ENCODE results near the gene FGF14. TPM values are rescaled to one million over a fixed set of nuclear protein-coding genes. Genes with fewer than 3 reads are reported as not detected.

FGF14 gene
- total RNA-seq, 2 experiments from 2014 or later = not detected

DNA sequence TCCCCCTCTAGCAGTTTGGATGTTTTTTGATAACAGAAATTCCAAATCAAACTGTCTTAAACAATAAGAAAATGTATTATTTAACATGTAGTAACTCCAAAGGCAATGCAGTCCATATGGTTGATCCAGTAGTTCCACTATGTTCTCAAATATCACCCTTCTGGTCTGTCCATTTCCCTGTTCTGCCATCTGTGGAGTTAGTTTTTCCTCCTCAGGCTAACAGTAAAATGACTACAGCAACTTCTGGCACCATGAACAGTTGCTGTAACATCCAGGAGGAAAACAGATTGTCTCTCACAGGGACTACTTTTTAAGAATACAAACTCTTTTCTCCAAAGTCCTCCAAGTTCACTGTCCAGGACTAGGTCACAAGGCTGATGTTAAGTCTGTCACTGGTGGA lies 455.4 kb downstream of the FGF14 start:
- H3K4me1 Mint-ChIP-seq = no peaks in the 10 kb centered on the region

DNA sequence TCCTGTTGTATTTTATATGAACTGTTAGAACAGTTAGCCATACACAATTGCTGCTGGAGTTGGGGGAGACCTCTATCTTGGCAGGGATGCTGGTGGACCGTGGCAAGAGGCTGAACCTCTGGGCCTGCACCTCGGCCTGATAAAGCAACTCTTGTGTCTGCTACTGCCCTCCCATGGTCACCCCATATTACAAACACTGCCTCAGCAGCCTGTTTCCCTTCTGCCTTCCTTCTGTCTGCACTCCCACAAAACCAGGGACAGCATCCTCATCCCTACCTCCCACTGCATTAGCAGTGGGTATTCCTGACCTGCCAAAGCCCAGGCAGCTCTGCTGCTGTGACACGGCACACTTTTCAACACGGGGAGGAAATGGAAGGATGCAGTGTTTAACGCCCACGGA lies 456.4 kb downstream of the FGF14 start:
- H3K36me3 Mint-ChIP-seq = no peaks in the 10 kb centered on the region
- H3K27me3 Mint-ChIP-seq = no peaks in the 10 kb centered on the region
- H3K9me3 Mint-ChIP-seq = no peaks in the 10 kb centered on the region
- H3K4me1 Mint-ChIP-seq = no peaks in the 10 kb centered on the region
- DNase-seq = no peak
- no peak overlapping the region for H3K27ac Mint-ChIP-seq
- no peak overlapping the region for H3K4me3 Mint-ChIP-seq

More for the DNA sequence above, 455.4 kb downstream of the FGF14 start:
- Mint-ChIP-seq H3K36me3 (no peaks in the 10 kb centered on the region), H3K9me3 (no peaks in the 10 kb centered on the region), H3K4me3 (no peak overlapping the region), H3K27ac (no peak overlapping the region), H3K27me3 (no peaks in the 10 kb centered on the region)
- no peak for DNase-seq

DNA sequence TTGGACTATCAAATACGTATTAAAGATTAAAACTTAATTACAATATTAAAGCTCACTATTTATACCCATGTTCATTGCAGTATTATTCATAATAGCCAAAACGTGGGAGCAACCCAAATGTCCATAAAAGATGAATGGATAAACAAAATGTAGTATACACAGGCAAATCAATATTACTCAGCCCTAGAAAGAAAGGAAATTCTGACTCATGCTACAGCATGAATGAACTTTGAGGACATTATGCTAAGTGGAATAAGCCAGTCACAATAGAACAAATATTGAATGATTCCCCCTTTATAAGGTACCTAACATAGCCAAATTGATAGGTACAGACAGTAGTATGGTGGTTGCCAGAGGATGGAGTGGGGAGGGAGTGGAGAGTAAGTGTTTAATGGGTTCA lies 457.3 kb downstream of the FGF14 start:
- no peaks in the 10 kb centered on the region for H3K9me3 Mint-ChIP-seq
- no peak for DNase-seq
- no peaks in the 10 kb centered on the region for H3K36me3 Mint-ChIP-seq
- H3K27ac Mint-ChIP-seq = no peak overlapping the region
- no peaks in the 10 kb centered on the region for H3K4me1 Mint-ChIP-seq
- H3K4me3 Mint-ChIP-seq = no peak overlapping the region
- H3K27me3 Mint-ChIP-seq = no peaks in the 10 kb centered on the region

DNA sequence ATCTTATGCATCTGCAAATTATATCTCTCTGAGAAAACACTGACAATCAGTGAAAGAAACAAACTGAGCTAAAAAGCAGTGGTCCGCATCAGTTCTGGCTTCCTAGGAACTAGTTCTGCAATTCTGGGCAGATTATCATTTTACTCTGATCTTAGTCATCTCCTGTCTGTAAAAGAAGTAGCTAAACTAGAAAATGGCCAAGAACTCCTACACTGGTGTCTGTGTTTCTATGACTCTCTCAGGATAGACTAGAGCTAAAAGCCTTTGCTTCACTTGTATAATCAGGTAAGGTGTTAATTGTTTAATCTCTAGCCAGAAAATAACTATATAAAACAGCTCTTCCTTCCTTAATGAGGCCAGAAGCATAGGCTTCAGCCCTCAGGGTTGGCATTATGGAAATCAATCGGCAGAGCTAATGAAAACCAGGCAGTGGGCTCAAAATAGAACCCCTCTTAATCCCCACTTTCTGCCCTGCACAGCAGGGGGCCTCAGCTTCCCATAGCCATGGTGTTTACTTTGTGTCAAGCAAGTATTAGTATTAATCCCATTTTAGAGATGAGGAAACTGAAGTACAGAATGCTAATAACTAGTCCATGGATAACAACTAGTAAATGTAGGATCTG lies 459.2 kb downstream of the FGF14 start:
- H3K9me3 Mint-ChIP-seq = no peaks in the 10 kb centered on the region
- no peak overlapping the region for H3K27ac Mint-ChIP-seq
- no peaks in the 10 kb centered on the region for H3K4me1 Mint-ChIP-seq
- H3K36me3 Mint-ChIP-seq = no peaks in the 10 kb centered on the region
- H3K4me3 Mint-ChIP-seq = no peak overlapping the region
- DNase-seq = no peak
- peaks cover 11% of the 10 kb centered on the region for H3K27me3 Mint-ChIP-seq

DNA sequence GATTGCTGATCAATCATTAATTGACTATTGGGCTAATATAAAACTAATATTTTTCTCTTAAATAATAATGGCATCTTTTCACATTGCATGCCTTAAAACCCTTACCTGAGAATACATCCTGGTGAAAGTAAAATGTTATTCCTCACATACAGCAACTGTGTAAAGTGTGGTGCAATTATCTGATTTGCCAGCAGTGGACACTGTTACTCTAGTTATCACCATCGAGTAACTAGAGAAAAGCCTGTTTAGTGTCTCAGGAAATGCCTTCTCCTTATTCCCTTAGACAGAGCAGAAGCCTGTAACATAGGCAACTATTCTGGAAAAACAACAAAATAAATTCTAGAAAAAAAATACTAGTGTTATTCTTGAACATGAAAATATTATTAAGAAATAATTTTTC lies 459.8 kb downstream of the FGF14 start:
- Mint-ChIP-seq H3K4me3 (no peak overlapping the region), H3K4me1 (no peaks in the 10 kb centered on the region), H3K27me3 (peaks cover 11% of the 10 kb centered on the region), H3K27ac (no peak overlapping the region), H3K36me3 (no peaks in the 10 kb centered on the region), H3K9me3 (no peaks in the 10 kb centered on the region)
- no peak for DNase-seq

DNA sequence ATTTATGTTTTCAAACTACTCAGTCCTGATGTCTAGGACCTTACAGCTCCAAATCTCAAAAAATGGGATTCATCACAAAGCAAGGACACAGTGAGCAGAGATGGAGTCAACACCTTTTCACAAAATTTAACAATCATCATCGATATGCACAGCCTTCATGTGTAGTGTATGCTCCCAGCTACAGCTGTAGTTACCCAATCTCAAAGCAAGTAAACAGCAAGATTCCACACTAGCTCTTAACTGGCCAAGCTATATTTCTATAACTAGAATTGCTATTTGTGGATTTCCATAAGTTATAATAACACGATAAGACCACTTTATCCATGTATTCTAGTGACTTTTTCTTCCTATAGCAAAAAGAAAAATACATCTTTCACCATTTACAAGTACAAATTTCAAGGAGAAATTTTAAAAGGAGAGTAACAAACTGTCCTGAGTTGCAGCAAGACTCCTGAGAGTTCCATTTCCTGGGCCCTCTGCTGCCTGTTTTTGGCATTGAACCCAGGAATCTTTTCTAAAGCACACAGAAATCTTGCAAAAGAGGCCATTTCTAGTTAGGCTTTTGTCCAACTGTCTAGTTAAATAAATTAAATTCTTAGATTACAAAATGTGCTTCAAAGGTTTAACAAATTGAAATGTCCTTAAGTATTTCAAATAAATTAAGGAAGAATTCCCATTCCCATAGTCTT lies 460.6 kb downstream of the FGF14 start:
- no peaks in the 10 kb centered on the region for H3K4me1 Mint-ChIP-seq
- H3K27me3 Mint-ChIP-seq = peaks cover 11% of the 10 kb centered on the region
- no peak for DNase-seq

DNA sequence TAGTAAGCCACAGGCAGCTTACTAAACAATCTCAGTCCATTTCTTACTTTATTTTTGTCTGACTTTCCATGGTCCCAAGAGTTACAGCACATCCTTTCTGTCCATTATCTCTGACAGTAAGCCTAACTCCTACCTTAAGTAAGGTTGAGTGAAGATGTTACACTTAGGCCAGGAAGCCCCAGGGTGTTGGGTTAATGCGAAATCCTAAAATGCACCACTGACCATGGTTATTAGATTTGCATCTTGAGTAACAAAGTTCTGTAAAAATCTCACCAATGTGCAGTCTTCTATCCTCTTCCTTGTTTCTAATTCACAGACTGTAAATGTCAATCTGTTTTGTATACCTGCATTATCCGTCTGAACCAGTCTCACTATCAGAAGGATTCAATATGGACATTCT lies 462.5 kb downstream of the FGF14 start:
- Mint-ChIP-seq H3K9me3 (no peaks in the 10 kb centered on the region), H3K27me3 (peaks cover 11% of the 10 kb centered on the region), H3K4me1 (no peaks in the 10 kb centered on the region), H3K36me3 (no peaks in the 10 kb centered on the region), H3K27ac (no peak overlapping the region), H3K4me3 (no peak overlapping the region)
- no peak for DNase-seq

More for the DNA sequence above, 460.6 kb downstream of the FGF14 start:
- H3K9me3 Mint-ChIP-seq = no peaks in the 10 kb centered on the region
- H3K36me3 Mint-ChIP-seq = no peaks in the 10 kb centered on the region
- H3K27ac Mint-ChIP-seq = no peak overlapping the region
- H3K4me3 Mint-ChIP-seq = no peak overlapping the region

DNA sequence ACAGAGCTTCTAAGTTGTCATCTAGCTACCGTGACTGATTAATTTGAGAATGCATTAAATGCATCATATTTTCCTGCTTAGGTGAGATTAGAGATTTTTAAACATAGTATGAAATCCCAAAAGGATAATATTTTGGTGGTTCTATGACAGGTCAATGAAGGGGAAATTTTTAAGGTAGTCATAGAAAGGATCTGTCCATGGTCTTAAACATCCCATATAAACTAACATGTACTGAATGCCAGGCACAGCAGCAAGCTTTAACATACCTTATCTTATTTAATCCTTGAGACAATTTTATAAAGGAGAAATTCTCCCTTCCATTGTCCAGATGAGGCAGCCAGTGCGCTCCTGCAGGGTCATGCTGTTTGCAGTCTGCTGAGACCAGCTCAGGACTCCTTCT lies 466.0 kb downstream of the FGF14 start:
- DNase-seq = no peak
- no peak overlapping the region for H3K4me3 Mint-ChIP-seq
- no peaks in the 10 kb centered on the region for H3K9me3 Mint-ChIP-seq
- H3K27ac Mint-ChIP-seq = no peak overlapping the region
- no peaks in the 10 kb centered on the region for H3K4me1 Mint-ChIP-seq
- H3K27me3 Mint-ChIP-seq = peaks cover 15% of the 10 kb centered on the region
- no peaks in the 10 kb centered on the region for H3K36me3 Mint-ChIP-seq

DNA sequence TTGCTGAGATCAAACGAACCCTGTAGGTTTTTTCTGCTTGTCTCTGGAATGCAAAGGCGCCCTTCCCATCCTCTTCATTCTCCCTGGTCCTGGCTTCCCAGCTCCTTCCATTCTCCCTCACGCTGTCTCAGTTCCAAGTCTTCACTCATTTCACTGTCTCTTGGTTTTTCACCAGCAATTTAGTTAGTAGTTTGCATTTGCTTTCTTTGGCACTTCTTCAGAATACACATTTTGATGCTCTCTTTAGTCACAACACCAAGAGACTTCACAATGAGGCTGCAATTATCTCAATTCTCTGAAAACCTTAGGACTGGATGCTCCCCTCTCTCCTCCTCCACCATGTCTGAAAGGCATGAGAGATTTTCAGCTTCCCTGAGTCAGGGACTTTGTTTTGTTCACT lies 470.7 kb downstream of the FGF14 start:
- Mint-ChIP-seq H3K27me3 (peaks cover 8% of the 10 kb centered on the region), H3K36me3 (no peaks in the 10 kb centered on the region), H3K9me3 (no peaks in the 10 kb centered on the region), H3K27ac (no peak overlapping the region), H3K4me3 (no peak overlapping the region), H3K4me1 (no peaks in the 10 kb centered on the region)
- no peak for DNase-seq

DNA sequence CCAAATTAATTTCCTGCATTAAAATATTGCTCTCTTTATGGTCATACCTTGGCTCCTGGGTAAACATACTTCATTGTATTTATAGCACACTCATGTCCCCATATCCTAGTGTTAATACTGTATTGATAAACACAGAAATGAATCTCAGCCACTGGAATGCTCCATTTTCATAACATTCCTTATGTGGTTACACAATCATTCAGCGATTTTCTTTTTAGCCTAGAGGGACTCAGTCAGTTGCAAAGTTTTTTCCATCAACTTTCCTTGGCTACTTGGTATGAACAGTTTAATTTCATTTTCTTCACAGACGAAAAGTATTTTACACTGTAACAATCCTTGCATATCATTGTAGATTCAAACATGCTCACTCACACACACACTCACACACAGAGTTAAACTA lies 471.5 kb downstream of the FGF14 start:
- H3K4me1 Mint-ChIP-seq = no peaks in the 10 kb centered on the region
- H3K9me3 Mint-ChIP-seq = no peaks in the 10 kb centered on the region
- no peak overlapping the region for H3K27ac Mint-ChIP-seq
- DNase-seq = no peak
- peaks cover 14% of the 10 kb centered on the region for H3K27me3 Mint-ChIP-seq
- H3K4me3 Mint-ChIP-seq = no peak overlapping the region
- H3K36me3 Mint-ChIP-seq = no peaks in the 10 kb centered on the region

DNA sequence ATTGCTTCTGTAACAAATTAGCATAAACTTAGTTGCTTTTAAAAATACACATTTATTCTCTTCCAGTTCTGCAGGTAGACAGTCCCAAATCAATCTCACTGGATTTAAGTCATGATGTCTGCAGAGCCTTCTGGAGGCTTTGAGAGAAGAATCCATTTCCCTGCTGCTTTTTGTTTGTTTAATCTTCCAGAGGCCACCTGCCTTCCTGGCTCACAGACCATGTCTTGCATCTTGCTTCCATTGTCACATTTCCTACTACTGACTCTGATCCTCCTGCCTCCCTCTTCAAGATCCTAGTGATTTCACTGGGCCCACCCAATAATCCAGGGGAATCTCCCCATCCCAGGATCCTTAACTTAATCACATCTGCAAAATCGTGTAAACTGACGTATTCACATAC lies 476.1 kb downstream of the FGF14 start:
- H3K36me3 Mint-ChIP-seq = no peaks in the 10 kb centered on the region

DNA sequence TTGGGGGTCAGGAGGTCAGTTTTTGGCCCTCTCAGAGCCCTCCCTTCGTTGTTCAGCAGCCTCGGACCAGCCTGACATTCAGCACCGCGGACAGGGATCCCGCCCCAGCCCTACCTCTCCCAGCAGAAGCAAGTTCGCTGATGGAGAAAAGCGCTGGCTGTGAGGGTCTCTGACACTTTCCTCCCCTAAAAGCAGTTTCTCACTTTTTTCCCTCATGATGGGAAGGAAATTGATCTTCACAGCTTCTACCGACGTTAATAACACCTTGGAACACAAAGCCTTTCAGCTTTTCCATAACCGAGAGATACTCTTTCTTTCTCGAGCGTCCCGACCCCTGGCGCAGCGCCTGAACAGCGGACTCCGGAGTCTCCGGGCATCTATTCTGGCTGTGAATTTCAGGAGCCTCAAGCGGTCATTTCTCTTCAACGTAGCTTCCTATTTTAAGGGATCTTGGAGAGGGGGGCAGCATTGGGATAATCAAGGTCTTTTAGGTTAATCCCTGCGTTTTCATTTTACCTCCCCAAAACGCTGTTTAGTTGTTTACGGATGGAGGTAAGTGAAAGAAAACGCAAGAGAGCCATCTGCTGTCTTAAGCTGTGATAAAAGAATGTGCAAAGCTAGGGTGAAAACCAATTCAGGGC lies 482.2 kb downstream of the FGF14 start:
- peaks cover 62% of the 10 kb centered on the region for H3K27me3 Mint-ChIP-seq
- DNase-seq = no peak
- H3K4me3 Mint-ChIP-seq = no peak overlapping the region
- H3K9me3 Mint-ChIP-seq = no peaks in the 10 kb centered on the region
- peaks cover 2% of the 10 kb centered on the region for H3K4me1 Mint-ChIP-seq
- no peak overlapping the region for H3K27ac Mint-ChIP-seq
- no peaks in the 10 kb centered on the region for H3K36me3 Mint-ChIP-seq

More for the DNA sequence above, 476.1 kb downstream of the FGF14 start:
- Mint-ChIP-seq H3K4me3 (no peak overlapping the region), H3K27ac (no peak overlapping the region), H3K27me3 (peaks cover 23% of the 10 kb centered on the region), H3K4me1 (no peaks in the 10 kb centered on the region), H3K9me3 (no peaks in the 10 kb centered on the region)
- DNase-seq = no peak

DNA sequence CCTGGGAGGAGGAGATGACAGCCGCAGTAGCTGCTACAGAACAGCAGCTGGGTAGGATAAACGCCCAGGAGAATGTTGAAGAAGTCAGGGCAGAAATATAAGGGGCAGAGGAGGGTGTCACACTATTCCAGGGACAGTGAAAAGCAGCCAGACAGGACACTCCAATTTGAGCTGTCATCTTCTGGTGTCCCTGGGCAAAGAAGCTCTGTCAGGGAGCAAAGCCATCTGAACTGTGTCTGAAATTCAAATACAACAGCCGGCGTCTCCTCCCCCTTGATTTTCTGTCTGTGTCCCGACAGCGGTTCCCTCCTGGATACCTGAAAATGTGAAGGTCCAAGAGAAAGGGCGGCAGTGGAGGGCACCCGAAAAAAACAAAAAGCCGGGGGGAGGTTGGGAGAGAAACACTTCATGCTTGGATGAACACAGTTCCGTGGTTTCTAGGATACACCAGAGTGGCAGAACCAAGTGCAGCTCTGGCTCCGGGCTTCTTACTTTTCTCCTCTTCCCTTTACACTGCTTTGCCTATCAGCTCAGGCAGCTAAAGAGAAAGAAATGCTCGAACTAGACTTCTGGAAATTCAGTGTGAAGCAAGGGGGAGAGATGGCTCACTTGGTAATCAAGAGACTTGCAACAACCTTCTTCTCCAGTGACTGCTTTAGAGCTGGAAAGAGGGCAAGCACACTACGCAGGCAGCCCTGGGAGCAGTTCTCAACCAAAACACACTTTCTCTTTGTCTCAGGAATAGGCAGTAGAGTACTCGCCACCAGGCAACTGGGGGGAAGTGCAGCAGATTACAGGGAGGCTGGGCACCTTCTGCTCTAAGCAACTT lies 483.8 kb downstream of the FGF14 start:
- H3K27ac Mint-ChIP-seq = no peak overlapping the region
- H3K27me3 Mint-ChIP-seq = peaks cover 66% of the 10 kb centered on the region
- no peak overlapping the region for H3K4me3 Mint-ChIP-seq
- no peaks in the 10 kb centered on the region for H3K9me3 Mint-ChIP-seq
- no peaks in the 10 kb centered on the region for H3K36me3 Mint-ChIP-seq
- peaks cover 2% of the 10 kb centered on the region for H3K4me1 Mint-ChIP-seq
- no peak for DNase-seq

DNA sequence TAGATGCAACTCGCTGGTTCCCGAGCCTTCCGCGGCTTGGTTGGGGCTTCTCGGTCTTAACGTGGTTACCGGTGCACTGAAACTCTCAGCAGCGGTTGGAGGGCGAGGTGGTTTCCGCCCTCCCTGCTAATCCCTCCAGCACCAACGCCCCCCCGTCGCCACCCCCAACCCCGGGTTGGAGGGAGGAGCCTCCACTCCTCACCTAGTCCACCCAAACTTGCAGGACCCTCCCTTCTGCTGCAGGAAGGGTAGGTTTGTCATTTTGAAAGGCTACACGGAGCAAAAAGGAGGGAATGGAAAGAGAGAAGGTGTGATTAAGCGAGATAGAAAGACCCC lies 484.4 kb downstream of the FGF14 start:
- Mint-ChIP-seq H3K4me3 (no peak overlapping the region), H3K9me3 (no peaks in the 10 kb centered on the region), H3K4me1 (peaks cover 2% of the 10 kb centered on the region), H3K36me3 (no peaks in the 10 kb centered on the region), H3K27ac (no peak overlapping the region), H3K27me3 (peaks cover 68% of the 10 kb centered on the region)
- no peak for DNase-seq

DNA sequence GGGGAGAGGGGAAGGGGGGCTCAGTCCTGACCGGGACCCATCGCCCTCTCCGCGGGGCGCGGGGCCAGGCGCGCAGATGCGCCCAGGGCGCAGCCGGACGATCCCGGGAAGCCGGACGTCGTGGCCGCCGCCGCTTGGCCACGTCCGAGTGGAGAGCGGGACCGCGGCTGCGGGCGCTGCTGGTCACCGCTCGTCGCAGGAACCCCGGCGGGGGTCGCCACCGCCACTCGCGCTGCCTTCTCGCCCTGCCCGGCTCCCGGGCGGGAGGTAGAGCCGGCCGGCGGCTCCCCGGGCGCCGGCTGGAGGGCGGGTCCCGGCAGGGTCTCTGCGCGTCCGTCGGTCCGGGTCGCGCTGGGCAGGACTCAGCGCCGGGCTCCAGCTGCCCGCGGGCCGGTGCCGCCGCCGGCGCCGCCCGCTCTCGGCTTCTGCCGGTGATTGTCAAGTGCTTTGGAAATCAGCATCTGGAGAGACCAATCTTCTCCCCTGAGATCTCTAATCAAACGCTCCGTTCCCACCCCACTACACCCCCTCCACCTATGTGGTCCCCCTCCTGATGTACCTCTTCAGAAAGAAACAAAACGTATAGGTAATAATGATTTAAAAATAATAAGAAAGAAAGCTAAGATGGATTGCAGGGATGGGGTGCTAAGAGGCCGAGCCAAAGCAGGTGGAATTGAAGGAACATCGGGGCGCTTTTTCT lies 484.9 kb downstream of the FGF14 start:
- H3K36me3 Mint-ChIP-seq = no peaks in the 10 kb centered on the region
- no peak for DNase-seq
- H3K9me3 Mint-ChIP-seq = no peaks in the 10 kb centered on the region
- H3K27ac Mint-ChIP-seq = no peak overlapping the region
- H3K4me3 Mint-ChIP-seq = no peak overlapping the region
- peaks cover 63% of the 10 kb centered on the region for H3K27me3 Mint-ChIP-seq
- peaks cover 2% of the 10 kb centered on the region for H3K4me1 Mint-ChIP-seq
